OCI-LY1 (cell line): ENCODE measurements around the gene RAB1A.

Experiments used
- CTCF ChIP-seq: fragments of 200-600 bp; sonication (generic), shearing (Covaris generic); IDR thresholded peaks from 2 replicates; pipeline ENCODE4 v1.5.1; 2017; ENCODE audit warnings: mild to moderate bottlenecking, antibody characterized with exemption, low read length, moderate library complexity, mixed read lengths
- EZH2 ChIP-seq: fragments of 200-600 bp; sonication (generic), shearing (Covaris generic); IDR thresholded peaks from 2 replicates; pipeline ENCODE4 v1.8.0; 2017; ENCODE audit warnings: borderline replicate concordance, mixed run types, mild to moderate bottlenecking, antibody characterized with exemption, low read length, moderate library complexity, mixed read lengths

- TF ChIP-seq EZH2 (no peak), CTCF (no peak)
Measured at GRCh38 chr2:65057391-65058052, 72.4 kb downstream of the RAB1A start.
